ENCODE data around the gene FAAP20.
"Not testable (repeated sequence)": the region's sequence is repeated elsewhere in the genome, so short reads cannot be mapped to it uniquely, and the experiment has no call there.

FAAP20 gene

GRCh38 chr1:2154022-2154421, 40.5 kb downstream of the FAAP20 start:
- no peak for DNase-seq

GRCh38 chr1:2152954-2153353, 41.6 kb downstream of the FAAP20 start:
- DNase-seq, result no peak

GRCh38 chr1:2151911-2152310, 42.7 kb downstream of the FAAP20 start:
- no peak for DNase-seq

GRCh38 chr1:2151252-2151651, 43.3 kb downstream of the FAAP20 start:
- DNase-seq, result no peak

GRCh38 chr1:2150801-2151200, 43.8 kb downstream of the FAAP20 start:
- DNase-seq, result no peak

- no peak for DNase-seq
These were observed 45.9 kb downstream of the FAAP20 start for GRCh38 chr1:2148691-2149090.

- DNase-seq, result not testable (repeated sequence)
These were observed 46.7 kb downstream of the FAAP20 start for GRCh38 chr1:2147869-2148268.

GRCh38 chr1:2146836-2147517, 47.6 kb downstream of the FAAP20 start:
- DNase-seq, result no peak

- DNase-seq, result no peak
These were observed 48.4 kb downstream of the FAAP20 start for GRCh38 chr1:2145946-2146835.

GRCh38 chr1:2144501-2145090, 50.0 kb downstream of the FAAP20 start:
- DNase-seq, result no peak

GRCh38 chr1:2143814-2144500, 50.6 kb downstream of the FAAP20 start:
- DNase-seq, result no peak

- DNase-seq, result no peak
These were observed 53.5 kb downstream of the FAAP20 start for GRCh38 chr1:2141025-2141424.

All from NCI-H2029 (cell line).